ENCODE results near the gene SLC16A8.

- TF ChIP-seq ZBTB26 (tag by site-specific recombination; optimal IDR thresholded peaks at IDR 0.05) (no peak), YY1 (tag by site-specific recombination; IDR thresholded peaks at IDR 0.05) (no peak), FEZF1 (tag by site-specific recombination; IDR thresholded peaks at IDR 0.05) (no peak), SETDB1 (IDR thresholded peaks at IDR 0.05; ENCODE audit: insufficient read length, low read length) (no peak), ZNF747 (tag by site-specific recombination; IDR thresholded peaks at IDR 0.05) (no peak), CTCF (tag by site-specific recombination; IDR thresholded peaks at IDR 0.05) (no peak), ZFP3 (tag by site-specific recombination; IDR thresholded peaks at IDR 0.05; ENCODE audit: low read depth) (no peak), ZNF10 (tag by site-specific recombination; IDR thresholded peaks at IDR 0.05) (no peak), ZBTB44 (tag by site-specific recombination; IDR thresholded peaks at IDR 0.05) (no peak), ZNF558 (tag by site-specific recombination; IDR thresholded peaks at IDR 0.05) (no peak), PRDM4 (tag by site-specific recombination; IDR thresholded peaks at IDR 0.05) (no peak)
Observed at GRCh38 chr22:38033522-38034277, 50.3 kb downstream of the SLC16A8 start.

Measured in HEK293 (cell line).